Lower lobe of right lung (tissue), 2 donors: ENCODE results near the gene CRABP2. TPM values are rescaled to one million over a fixed set of nuclear protein-coding genes. Genes with fewer than 3 reads are reported as not detected.

Experiments used
- ATAC-seq, 2 donors: fragments of 200-7000 bp; cut with Tn5 transposase; one replicate each; pipeline ENCODE4 v1.9.1; 2020 to 2022; ENCODE audit warnings: mild to moderate bottlenecking in 2 of 2, moderate library complexity in 2 of 2
- DNase-seq: peaks from one replicate; pipeline ENCODE4 v3.0.0-alpha.2; 2020
- H3K27ac ChIP-seq: fragments of 200-600 bp; one replicate; pipeline ENCODE4 v1.8.0; 2022
- H3K27me3 ChIP-seq: fragments of 200-600 bp; one replicate; pipeline ENCODE4 v1.8.0; 2022; ENCODE audit warnings: low read depth
- H3K36me3 ChIP-seq: fragments of 200-600 bp; one replicate; pipeline ENCODE4 v1.8.0; 2022; ENCODE audit warnings: mild to moderate bottlenecking
- H3K4me1 ChIP-seq: fragments of 200-600 bp; one replicate; pipeline ENCODE4 v1.8.0; 2022
- H3K4me3 ChIP-seq: fragments of 200-600 bp; one replicate; pipeline ENCODE4 v1.8.0; 2022; ENCODE audit warnings: mild to moderate bottlenecking
- H3K9me3 ChIP-seq: fragments of 200-600 bp; one replicate; pipeline ENCODE4 v1.8.0; 2022
- intact Hi-C: fragments of 100-400 bp; cut with DNase I; formaldehyde crosslinking; loops from one replicate; pipeline ENCODE4 v1.11.0; 2022
- total RNA-seq: library from RNA; stranded (reverse); fragmentation: NEBNext Ultra II Directional; extraction: Animal tissue kit (Norgen Biotek cat#: 25700); gene quantifications from one replicate; pipeline ENCODE4 v1.2.1, GENCODE V29; 2021
- TF ChIP-seq, protein P1 (sequence below): fragments of 200-600 bp; IDR thresholded peaks from one replicate; pipeline ENCODE4 v1.8.0; 2022; ENCODE audit warnings: antibody characterized with exemption, mild to moderate bottlenecking
- donor health status: DM: no; HTN: yes; CAD: no; lungs with severe emphysema.

CRABP2 gene
- total RNA-seq, 1 donor from 2014 or later: 2.1 TPM

DNA sequence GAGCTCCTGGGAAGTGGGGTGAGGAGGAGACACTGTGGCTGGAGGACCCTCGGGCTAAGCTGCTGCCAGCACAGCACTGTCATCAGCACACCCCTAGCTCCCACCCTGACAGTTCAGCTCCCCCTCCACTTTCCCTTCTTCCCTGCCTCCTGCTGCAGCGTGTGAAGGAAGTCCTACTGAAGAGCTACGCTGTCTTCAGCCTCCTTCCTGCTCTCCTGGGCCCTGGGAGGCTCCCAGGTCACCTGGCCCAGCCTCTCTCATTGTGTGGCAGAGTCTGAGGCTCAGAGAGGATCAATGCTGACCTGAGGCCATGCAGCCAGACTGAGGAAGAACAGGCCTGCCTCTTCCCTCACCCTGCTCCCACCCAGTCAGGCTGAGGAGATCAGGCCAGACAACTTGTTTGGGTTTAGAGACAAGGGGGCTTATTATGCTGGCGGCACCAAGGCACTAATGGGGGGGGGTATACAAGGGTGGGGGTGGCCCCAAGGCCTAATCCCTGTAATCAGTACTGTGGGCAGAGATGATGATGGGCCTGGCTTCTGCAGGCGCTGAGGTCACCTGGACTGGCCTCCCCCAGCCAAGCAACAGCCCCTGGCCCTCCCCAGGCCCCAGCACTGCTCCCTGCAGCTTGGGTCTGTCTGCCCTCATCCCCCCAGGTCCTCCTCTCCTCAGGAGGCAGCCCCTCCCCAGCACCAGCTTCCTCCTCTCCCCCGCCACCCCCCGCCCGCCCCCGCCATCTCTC lies 37.2 kb downstream of the CRABP2 start:
- no peak overlapping the region for H3K4me3 ChIP-seq
- no peaks in the 10 kb centered on the region for H3K27me3 ChIP-seq
- TF ChIP-seq, protein P1, sequence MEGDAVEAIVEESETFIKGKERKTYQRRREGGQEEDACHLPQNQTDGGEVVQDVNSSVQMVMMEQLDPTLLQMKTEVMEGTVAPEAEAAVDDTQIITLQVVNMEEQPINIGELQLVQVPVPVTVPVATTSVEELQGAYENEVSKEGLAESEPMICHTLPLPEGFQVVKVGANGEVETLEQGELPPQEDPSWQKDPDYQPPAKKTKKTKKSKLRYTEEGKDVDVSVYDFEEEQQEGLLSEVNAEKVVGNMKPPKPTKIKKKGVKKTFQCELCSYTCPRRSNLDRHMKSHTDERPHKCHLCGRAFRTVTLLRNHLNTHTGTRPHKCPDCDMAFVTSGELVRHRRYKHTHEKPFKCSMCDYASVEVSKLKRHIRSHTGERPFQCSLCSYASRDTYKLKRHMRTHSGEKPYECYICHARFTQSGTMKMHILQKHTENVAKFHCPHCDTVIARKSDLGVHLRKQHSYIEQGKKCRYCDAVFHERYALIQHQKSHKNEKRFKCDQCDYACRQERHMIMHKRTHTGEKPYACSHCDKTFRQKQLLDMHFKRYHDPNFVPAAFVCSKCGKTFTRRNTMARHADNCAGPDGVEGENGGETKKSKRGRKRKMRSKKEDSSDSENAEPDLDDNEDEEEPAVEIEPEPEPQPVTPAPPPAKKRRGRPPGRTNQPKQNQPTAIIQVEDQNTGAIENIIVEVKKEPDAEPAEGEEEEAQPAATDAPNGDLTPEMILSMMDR: no peak
- H3K27ac ChIP-seq: peak overlapping the region; percentile 72
- ATAC-seq (no peak), DNase-seq (no peak)
- H3K4me1 ChIP-seq: peaks cover 59% of the 10 kb centered on the region
- no peaks in the 10 kb centered on the region for H3K9me3 ChIP-seq
- intact Hi-C loops: no loop called here
- H3K36me3 ChIP-seq: peaks cover 4% of the 10 kb centered on the region

DNA sequence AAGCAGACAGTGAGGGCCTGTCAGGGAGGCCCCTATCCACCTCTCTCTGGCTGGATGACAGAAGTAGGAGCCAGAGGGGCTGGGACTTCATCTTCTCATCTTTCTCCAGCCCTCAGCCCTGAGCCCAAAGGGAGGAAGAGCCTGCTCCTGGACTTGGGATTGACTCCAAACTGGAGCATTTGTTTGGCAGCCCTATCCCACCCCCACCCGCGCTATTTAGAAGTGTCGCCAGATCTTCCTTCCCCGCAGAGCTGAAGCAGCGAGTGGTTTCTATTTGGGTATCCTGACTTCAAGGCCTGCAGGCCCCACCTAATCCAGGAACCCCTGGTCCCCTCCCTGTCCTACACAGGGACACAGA lies 37.8 kb downstream of the CRABP2 start:
- Histone ChIP-seq H3K4me1 (peaks cover 65% of the 10 kb centered on the region), H3K36me3 (peaks cover 4% of the 10 kb centered on the region), H3K9me3 (no peaks in the 10 kb centered on the region), H3K4me3 (no peak overlapping the region), H3K27me3 (no peaks in the 10 kb centered on the region), H3K27ac (peak overlapping the region; percentile 72)
- intact Hi-C loops: no loop called here
- DNase-seq: no peak
- TF ChIP-seq, protein P1: no peak
- no peak for ATAC-seq

DNA sequence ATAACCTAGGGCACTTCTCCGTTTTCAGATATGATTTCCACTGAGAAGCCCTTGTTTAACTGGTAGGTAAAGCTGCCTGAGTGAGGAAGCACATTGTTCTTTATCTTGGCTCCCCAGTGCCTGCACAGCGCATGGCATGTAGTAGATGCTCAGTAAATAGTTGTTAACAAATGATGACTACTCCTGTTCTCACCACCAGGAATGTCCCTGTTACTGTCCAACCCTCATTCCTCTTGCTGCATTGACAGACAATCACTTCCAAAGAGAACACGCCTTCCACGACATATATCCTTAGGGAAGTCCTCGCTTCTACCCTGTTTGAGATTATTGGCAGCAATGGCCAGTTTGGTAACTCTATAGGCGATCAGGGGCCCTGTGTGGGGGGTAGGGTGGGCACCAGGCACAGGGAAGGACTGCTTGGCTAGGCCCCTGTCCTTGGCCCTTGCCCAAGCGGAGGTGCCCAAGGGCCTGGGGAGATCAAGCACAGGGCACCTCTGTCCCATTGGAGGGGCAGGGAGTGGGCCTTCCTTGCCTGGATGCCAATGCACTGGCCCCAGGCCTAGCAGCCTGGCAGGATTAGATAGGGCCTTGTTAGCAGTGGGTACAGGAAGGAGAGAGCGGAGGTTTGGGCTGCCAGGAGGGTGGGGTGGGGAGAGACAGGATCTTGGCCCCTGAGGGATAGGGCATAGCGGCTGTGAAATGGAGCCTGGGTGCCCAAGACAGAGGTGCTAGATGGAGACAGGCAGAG lies 38.3 kb downstream of the CRABP2 start:
- Histone ChIP-seq H3K4me1 (peaks cover 70% of the 10 kb centered on the region), H3K27me3 (no peaks in the 10 kb centered on the region), H3K27ac (peak overlapping the region; percentile 72), H3K9me3 (no peaks in the 10 kb centered on the region), H3K4me3 (no peak overlapping the region), H3K36me3 (peaks cover 2% of the 10 kb centered on the region)
- intact Hi-C loops: no loop called here
- ATAC-seq: peak in 1 of 2 donors; percentile 11
- TF ChIP-seq, protein P1: no peak
- DNase-seq: no peak

GRCh38 chr1:156665539-156665938 lies 39.8 kb downstream of the CRABP2 start:
- Histone ChIP-seq H3K4me1 (peaks cover 85% of the 10 kb centered on the region), H3K27me3 (no peaks in the 10 kb centered on the region), H3K4me3 (no peak overlapping the region), H3K27ac (peak overlapping the region; percentile 76), H3K36me3 (no peaks in the 10 kb centered on the region), H3K9me3 (no peaks in the 10 kb centered on the region)
- no peak for ATAC-seq
- intact Hi-C loops: no loop called here
- TF ChIP-seq, protein P1: no peak
- no peak for DNase-seq

DNA sequence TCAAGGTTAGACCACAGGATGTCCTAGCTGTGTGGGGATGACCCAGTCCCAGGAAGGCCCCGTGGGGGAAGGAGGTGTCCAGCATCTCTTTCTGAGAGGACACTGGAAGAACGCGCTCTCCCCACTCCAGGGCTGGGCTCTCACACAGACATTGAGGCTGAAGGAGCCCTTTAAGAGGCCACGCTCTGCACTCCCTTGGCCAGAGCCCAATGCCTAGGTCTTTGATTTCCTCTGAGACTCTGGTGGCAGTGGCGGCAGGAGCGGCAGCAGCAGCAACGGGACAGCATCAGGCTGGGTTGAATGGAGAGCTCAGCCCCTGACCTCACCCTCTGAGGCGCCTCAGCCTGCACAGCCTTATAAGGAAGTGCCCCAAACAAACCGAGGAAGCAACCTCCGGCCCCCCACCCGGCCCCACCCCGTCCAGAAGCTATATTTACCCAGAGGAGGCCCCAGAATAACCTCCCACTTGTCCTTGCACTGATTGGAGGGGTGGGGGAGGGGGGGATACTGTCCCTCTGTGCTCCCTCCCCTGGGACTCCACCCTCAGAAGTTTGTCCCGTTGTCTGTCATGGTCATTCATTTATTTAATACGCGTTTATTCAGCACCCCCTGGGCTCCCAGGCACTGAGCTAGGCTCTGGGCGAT lies 40.5 kb downstream of the CRABP2 start:
- no peak for DNase-seq
- peak; percentile 4 to 5 for ATAC-seq
- TF ChIP-seq, protein P1: no peak
- Histone ChIP-seq H3K27ac (peak overlapping the region; percentile 76), H3K4me3 (no peak overlapping the region), H3K9me3 (no peaks in the 10 kb centered on the region), H3K27me3 (no peaks in the 10 kb centered on the region), H3K4me1 (peaks cover 92% of the 10 kb centered on the region), H3K36me3 (no peaks in the 10 kb centered on the region)
- intact Hi-C loops: no loop called here
